ENCODE measurements around the gene USB1.
"Not testable (repeated sequence)": the region's sequence is repeated elsewhere in the genome, so short reads cannot be mapped to it uniquely, and the experiment has no call there.

DNA sequence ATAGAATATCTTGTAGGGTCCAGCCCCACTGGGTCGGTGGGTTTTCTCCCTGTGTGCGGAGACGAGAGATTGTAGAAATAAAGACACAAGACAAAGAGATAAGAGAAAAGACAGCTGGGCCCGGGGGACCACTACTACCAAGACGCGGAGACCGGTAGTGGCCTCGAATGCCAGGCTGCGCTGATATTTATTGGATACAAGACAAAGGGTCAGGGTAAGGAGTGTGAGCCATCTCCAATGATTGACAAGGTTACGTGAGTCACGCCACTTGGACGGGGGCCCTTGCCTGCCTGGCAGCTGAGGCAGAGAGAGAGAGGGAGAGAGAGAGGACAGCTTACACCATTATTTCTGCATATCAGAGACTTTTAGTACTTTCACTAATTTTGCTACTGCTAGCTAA is 3.5 kb downstream of the USB1 start:
- TF ChIP-seq POLR2A (IDR thresholded peaks at IDR 0.05; ENCODE audit: low read depth); EP300 (IDR thresholded peaks at IDR 0.05): not testable (repeated sequence)
- TF ChIP-seq, protein P1, sequence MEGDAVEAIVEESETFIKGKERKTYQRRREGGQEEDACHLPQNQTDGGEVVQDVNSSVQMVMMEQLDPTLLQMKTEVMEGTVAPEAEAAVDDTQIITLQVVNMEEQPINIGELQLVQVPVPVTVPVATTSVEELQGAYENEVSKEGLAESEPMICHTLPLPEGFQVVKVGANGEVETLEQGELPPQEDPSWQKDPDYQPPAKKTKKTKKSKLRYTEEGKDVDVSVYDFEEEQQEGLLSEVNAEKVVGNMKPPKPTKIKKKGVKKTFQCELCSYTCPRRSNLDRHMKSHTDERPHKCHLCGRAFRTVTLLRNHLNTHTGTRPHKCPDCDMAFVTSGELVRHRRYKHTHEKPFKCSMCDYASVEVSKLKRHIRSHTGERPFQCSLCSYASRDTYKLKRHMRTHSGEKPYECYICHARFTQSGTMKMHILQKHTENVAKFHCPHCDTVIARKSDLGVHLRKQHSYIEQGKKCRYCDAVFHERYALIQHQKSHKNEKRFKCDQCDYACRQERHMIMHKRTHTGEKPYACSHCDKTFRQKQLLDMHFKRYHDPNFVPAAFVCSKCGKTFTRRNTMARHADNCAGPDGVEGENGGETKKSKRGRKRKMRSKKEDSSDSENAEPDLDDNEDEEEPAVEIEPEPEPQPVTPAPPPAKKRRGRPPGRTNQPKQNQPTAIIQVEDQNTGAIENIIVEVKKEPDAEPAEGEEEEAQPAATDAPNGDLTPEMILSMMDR (IDR thresholded peaks at IDR 0.05): not testable (repeated sequence)
